GM21447 (cell line): Measurements from ENCODE around the gene VSIR.
A peak's percentile ranks its signal among the peaks of the same experiment; 100 is the strongest.

Experiments
- ATAC-seq: cut with Tn5 transposase; IDR thresholded peaks from one replicate; pipeline ENCODE4 v1.9.1; 2021; ENCODE audit not compliant: unreplicated experiment

Gene VSIR

DNA sequence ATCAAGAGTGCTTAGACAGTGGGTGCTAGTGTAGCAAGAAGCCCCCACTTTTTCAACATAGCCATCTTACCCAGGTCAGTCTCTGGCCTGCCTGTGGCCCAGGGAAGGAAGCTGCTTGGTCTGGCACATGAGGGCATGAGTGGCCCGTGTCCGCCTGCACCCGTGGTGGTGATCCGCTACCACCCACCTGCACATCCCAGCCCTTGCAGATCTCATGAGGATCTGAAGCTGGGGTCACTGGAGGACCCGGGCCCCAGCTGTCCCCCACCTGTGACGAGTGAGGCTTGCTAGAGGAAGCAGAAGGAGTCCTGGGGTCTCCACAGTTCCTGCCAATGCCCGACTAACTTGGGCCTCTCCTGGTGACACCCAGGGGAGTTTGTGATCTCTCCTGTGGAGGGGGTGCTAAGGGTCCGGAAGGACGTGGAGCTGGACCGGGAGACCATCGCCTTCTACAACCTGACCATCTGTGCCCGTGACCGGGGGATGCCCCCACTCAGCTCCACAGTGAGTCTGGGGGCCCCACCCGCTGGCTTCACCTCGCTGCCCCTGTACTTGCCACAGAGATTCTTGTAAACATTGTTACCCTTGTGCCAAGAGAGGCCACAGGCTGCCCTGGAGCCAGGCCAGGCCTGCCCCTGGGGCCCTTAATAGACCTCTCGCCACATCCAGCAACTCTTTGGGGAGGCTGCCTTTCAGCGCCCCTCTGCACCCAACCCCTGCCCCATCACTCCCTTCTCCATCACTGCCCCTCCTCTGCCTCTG lies 10.8 kb upstream of the VSIR start:
- ATAC-seq: no peak

DNA sequence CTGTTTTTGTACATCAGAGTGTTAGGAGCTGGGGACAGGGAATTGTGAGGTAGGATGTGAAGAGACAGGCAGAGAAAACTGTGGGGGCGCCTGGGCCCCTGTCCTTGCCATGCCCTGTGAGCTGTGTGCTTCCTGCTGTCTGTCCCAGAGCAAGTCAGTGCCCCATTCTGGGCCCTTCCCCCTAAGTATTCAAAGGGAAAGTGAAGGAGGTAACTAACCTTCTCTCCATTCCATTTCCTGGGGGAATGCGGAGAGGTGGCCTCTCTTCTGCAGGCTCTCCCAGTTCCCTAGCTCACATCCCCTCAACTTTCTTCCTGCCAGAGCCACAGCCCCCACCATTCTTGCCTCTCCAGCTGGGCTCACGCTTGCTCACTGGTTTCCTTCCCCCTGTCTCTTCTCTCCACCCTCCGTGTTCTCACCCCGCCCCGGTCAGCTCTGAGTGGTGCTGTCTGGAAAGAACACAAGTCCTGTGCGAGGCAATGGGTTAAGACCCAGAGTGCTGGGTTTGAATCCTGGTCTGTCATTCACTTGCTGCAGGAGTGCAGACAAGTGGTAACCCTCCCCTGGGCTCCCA lies 9.7 kb upstream of the VSIR start:
- no peak for ATAC-seq

DNA sequence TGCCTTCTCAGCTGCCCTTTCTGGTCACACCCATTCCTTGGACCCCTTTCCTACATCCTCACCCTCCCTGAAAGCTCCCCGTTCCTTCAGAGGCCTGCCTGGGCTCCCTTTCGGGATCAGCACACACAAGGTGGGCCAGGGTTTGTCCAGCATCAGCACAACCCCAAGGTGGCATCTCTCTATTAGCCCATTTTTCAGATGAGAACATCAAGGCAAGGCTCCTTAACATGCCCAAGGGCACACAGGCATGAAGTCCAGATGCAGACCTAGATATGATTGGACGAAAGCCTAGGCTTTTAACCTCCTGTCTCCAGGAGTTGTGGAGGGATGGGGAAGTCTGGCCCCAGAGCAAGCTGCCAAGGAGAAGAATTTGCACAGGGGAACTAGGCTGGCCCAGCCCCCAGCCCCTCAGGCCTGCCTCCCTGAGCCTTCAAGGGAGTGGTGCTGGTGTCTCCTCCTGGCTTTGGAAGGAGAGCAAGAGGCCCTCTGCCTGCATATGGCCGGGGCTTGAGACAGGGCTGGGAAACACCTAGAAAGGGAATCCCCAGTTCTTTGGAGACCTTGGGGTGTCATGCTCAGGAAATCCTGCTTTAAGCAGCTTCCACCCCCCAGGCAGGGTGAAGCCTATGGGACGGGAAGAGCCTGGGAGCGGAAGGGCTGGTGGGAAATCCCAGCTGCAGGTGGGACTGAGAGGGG lies 9.0 kb upstream of the VSIR start:
- ATAC-seq: no peak

DNA sequence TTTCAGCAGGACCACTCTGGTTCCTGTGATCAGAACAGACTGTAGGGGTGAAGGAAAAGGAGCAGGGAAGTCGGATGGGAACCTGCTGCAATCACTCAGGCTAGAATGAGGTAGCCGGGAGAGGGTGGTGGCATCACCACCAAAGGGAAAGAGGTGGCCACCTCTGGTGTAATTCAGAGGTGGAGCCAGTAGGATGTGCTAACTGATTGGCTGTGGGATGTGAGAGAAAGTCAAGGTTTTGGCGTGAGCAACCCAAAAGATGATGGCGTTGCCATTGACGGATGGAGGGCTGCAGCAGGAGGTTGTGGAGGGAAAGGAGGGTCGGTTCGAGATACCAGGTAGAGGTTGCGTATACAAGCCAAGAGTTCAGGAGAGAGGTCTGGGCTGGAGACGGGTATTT lies 7.4 kb upstream of the VSIR start:
- ATAC-seq: no peak

DNA sequence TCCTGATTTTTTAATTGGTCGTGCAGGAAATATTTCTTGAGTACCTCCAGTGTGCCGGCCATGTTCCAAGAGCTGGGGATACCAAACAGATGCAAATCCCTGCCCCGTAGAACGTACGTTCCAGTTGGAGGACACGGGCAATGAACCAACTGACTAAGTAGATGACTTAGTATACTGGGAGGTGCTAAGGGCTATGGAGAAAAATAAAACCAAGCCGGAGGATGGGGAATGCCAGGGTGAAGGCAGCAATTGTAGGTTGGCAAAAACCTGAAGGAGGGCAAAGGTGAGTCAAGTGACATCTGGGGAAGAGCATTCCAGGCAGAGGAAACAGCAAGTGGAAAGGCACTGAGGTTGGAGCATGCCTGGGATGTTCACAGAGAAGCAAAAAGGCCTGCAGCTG lies 6.8 kb upstream of the VSIR start:
- ATAC-seq: no peak

DNA sequence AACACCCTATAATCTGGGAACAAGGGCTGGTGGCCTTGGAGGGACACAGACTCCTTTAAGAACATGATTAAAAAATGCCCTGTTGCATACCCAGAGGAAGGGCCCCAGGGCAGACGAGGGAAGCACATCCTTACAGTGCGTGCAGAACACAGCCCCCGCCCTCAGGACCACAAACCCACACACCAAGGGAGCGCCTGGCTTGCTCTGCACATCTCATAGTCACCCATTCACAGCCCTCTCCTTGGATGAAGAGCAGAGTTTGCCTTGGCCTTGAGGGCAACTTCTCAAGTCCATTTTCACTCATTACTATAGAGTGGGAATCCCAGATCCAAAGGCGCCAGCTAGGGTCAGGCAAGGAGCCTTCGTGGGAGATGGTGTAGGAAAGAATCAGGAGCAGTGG lies 6.3 kb upstream of the VSIR start:
- no peak for ATAC-seq

DNA sequence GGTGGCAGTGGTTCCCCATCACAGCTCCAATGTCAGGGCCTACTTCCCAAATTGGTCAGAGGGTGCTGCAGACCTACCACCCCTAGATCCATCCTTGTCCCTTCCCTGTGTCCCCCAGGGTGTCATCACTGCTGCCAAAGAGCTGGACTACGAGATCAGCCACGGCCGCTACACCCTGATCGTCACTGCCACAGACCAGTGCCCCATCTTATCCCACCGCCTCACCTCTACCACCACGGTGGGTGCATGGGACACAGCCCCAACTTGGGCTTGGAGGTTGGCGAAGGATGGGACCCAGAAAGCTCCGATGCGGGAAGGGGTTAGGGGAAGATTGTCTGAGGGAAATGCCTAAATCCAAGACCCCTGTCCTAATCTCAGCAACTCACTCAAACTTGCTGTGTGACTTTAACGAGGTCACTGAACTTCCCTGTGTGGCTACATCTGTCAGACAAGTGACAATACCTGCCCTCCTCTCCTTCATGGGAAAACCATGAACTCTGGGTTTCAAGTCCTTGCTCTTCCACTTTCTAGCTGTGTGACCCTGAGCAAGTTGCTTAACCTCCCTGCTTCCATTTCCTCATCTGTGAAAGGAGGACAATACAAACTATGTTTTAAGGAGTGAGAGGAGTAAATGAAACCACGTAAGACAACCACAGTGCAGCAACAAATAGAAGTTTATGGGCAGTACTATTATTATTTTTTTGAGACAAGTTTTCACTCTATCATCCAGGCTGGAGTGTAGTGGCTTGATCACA lies 4.9 kb upstream of the VSIR start:
- no peak for ATAC-seq

DNA sequence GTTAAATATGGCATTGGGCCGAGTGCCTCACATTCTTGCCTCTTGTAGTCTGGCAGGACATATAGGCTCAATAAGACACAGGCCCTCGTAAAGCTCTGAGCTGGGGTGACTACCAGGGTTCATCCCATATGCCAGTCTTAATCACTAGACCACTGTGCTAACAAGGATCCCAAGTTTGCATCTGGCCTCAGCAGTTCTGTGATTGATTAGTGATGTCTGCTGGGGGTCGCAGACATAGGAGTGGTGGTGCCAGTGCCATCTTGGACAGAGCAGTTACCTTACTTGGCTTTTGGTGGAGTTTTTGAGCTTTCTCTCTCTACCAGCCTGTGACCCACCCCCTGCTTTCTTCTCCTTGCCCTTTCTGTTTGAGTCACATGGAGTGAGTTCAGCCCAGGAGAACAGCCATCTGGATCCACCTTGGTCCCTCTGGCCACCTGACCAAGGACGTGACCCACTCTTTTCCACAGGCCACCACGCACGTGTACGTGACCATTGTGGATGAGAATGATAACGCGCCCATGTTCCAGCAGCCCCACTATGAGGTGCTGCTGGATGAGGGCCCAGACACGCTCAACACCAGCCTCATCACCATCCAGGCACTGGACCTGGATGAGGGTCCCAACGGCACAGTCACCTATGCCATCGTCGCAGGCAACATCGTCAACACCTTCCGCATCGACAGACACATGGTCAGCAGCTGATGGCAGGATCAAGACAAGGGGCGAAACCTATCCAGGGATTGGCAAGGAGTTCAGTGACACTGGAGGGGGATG lies 4.1 kb upstream of the VSIR start:
- ATAC-seq: no peak

DNA sequence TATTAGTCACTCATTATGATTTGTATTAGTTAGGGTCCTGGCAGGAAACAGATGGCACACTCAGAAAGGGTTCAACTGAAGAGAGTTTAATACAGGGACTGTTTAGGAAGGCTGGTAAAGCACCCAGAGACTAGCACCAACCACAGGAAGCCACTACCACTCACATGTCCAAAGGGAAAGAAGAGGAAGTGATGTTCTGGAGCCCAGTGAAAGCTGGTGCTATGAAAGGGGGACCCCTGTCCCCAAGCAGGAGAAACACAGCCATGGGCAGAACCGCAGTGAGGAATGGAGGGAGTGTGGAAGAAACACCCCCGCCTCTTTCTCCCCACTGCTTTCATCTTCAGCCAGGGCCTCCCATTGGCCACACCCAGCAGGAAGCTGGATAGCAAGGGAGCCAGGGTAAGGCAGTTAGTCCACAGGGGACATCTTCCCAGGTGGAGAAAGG lies 3.2 kb upstream of the VSIR start:
- no peak for ATAC-seq

DNA sequence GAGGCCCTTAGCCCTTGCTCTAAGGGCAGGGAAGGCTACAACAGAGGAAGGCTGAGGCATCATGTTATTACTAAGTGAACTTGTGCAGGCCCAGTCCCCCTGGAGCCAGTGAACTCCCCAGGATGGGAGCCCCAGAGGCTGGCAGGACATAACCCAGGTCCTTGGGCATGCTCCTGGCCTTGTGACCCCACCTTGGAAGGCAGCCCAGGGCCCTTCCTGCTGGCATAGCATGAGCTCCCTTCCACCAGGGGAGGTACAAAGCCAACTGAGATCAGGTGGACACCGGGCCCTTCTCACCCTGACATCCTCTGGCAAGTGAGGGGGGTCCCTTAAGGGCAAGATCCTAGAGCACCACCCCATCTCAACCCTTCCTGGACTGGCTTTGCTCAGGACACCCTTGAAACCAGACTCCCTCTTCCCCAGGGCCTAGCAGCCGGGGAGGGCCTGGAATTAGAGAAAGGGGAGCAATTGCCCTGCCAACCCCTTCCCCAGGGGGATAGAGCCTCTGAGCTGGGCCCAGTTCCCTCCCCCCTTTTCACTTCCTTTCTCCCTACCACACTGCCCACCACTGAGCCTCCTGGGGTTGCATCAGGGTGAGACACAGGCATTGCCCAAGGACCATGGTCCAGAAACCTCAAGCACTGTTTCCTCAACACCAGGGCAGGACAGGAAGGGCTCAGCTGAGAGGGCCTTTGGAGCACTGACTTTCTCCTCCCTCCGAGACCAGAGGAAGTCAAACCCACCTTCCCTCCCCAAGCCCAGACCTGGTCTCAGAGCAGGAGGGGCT lies 1.8 kb upstream of the VSIR start:
- ATAC-seq: no peak

DNA sequence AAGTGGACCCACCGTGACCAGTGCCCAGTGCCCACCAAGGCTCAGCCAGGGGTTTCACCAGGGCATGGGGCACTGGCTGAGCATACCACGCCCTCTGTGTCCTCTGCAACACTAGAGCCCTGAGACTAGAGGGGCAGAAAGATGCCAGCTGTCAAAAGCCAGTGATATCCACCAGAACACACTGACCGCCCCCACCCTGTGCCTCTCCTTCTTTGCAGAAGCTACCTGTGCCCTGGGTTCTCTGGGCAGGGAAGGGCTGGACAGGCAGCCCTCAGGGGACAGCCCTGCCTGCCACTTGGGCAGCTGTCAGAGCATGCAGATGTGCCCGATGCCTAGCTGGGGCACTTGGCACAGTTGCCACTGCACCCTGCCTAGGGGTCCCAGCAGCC lies 494 bp downstream of the VSIR start:
- ATAC-seq: no peak

DNA sequence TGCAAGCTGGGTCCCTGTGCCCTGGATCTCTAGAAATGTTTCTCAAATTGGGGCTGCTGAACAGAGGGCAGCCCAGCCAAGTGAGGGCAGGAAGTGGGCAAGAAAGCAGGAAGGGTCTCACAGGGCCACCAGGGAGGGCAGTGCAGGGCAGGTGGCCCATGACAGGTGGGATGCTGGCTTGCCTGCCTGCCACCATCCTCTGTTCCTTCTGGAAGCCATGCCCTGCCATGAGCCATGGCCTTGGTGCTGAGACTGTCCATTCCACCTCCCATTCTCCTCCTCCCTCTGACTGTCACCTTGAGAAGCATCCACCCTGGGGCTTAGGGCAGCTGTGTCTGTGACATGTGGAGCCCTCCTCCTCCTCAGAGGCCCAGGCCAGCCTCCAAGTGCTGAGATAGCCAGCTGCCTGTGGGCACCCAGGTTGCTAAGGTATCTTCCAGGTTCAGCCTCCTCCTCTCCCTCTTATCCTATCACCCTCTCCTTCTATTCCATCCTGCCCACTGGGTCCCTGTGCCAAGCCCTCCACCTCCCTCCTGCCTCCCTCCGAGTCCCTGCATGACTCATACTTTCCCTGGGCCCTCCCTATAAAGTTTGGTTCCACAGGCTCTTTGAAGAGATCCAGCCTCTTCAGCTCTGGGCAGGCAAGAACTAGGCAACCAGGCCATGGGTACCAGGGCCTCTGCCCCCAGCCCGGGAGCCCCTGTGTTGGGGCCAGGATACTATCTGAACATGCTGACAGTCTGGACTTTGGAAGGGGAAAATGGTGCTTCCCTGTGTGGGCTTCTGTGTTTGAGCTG lies 1.3 kb downstream of the VSIR start:
- ATAC-seq: no peak

DNA sequence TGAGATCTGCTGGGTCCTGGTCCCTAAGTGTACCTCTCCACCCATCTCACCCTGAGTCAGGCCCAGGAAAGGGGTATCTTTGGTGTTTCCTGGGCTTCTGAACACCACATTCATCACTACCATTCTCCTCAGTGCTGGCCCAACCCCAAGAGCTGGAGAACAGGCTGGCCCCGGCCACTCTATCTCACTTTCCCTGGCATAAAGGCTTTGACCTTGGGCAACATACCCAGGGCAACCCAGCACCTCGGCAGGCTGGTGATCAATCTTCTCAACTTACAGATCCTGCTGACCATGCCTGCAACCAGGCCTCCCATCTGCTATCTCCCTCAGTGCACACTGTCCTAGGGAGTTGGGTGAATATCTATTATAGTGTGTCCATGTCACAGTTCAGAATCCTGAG lies 2.1 kb downstream of the VSIR start:
- ATAC-seq: no peak

DNA sequence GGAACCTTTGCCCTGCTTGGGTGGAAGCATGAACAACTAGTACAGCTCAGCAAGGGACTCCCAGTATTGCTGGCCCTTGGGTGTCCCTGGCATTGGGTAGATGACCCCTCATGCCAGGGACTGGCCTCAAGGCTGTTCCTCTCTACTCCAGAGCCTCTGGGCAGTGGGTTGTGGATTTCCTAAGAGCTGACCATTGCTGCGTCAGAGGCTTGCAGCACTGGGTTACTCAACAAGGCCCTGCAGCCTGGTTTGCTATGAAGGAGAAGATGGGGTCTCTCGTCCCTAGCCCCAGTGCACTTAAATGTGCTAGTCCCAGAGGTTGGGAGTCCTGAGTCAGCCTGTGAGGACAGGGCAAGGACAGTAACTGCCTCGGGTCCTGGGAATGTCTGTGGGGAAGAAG lies 2.5 kb downstream of the VSIR start:
- ATAC-seq: no peak

DNA sequence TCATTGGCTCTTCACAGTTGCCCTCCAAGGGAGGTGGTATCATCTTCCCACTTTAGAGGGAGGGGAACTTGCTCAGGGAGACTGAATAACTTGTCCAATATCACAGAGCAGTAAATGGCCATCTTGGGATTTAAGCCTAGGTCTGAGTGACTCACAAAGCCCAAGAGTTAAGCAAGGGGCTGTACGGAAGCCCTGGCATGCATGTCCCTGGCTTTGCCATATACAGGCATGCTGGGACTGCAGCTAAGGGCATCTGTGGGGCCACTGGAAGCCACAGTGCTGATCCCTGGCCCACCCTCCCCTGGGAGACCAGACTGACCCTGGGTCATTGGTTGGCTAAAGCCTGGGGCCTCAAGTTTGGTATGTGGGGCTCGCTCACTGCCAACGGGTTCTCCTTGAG lies 3.1 kb downstream of the VSIR start:
- ATAC-seq: no peak

DNA sequence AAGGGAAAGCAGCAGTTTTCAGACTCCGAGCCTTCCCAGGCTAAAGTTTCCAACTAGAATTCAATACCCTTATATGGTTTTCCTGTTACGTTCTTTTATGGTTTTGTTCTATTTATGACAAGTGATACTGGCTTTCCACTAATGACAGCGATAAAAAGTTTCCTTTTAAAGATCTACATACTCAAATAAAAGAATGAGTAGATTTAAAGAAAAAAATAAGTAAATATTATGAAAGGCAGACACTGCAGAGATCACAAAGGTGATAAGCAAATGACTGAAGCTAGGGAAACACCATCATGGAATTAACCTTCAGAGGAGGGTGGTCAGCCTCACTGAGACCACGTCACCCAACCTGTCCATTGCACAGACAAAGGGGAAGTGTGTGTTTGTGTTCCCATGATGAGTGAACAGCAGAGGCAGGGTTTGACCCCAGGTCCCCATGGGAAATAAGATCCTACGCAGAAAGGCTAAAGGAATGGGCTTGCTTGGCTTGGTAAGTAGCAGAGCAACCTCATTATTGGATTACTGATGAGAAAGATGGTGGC lies 4.0 kb downstream of the VSIR start:
- peak; percentile 14 for ATAC-seq

DNA sequence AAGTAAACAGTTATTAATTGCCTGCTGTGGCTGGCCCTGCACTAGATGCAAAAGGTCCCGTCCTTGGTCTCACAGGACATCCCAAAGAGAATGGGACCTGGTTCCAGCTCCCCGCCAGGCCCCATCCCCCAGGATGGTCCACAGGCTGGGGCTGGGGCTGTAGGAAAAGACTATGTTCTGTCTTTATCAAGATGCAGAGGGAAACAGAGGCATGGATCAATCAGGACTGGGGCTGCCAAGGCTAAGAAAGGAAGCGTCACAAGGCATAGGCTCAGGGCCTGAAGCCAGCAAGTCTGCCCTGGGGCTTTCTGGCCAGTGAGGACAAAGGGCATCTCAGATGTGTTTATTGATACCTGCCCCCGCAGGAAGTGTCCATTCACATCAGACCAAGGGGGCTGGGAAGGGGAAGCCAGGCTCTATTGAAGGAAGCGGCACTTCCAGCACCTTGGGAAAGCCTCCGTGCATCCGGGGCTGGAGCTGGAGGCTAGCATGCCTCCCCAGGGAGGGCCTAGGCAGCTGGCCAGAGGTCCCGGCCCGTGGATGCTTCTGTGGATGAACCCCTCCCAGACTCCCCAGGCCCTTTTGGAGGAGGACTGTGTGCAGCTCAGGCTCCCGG lies 5.8 kb downstream of the VSIR start:
- no peak for ATAC-seq

DNA sequence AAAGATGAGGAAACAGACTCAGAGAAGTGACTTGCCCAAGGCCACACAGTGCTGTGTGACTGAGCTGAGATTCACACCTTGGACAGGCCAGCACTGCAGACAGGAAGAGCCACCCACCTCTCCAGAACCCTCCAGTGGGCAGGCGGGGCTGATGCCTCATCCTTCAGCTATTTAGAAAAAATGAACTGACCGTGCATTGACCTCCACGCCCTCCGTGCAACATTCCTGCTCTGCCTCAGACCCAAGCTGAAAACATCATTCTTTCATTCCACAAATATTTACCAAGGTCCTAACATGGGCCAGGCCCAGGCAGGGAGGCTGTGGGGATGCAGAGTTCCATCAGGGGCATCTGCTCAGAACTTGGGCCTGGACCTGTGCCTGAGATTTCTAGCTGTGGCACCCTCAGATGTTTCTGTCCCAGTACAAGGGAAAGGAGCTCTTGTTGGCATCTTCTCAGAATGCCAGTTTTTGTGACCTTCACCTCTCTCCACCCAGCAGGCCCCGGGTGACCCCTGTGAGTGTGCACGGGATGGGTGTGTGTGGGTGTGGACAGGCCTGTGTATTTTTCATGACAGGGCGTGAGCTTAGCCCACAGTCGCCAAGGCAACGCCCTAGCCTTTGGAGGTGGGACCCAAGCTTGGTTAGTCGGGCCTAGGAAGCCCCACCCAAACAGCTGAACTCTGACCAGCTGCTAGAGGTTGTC lies 6.5 kb downstream of the VSIR start:
- ATAC-seq: no peak
